Osteoblast (primary cell): Measurements from ENCODE around the gene REXO1. TPM values are rescaled to one million over a fixed set of nuclear protein-coding genes. Genes with fewer than 3 reads are reported as not detected.

Experiments used
- DNase-seq: peaks from one replicate; pipeline ENCODE4 v3.0.0; 2011; ENCODE audit warnings: low spot score, mixed read lengths; ENCODE audit not compliant: insufficient read length; ENCODE audit errors: missing footprints
- H2AFZ ChIP-seq: 2 replicates; pipeline ENCODE4 v1.6.0; 2011; ENCODE audit warnings: mild to moderate bottlenecking, low read length
- H3K27ac ChIP-seq: 2 replicates; pipeline ENCODE4 v1.5.1; 2011; ENCODE audit warnings: mild to moderate bottlenecking, low read depth, low read length, moderate library complexity
- H3K27me3 ChIP-seq: 2 replicates; pipeline ENCODE4 v1.6.0; 2012; ENCODE audit warnings: mild to moderate bottlenecking, control low read depth, inconsistent platforms, low read length, moderate library complexity; ENCODE audit not compliant: insufficient read depth
- H3K36me3 ChIP-seq: 2 replicates; pipeline ENCODE4 v1.5.1; 2011; ENCODE audit warnings: mild to moderate bottlenecking, low read length, control low read depth, moderate library complexity; ENCODE audit not compliant: insufficient read depth
- H3K4me1 ChIP-seq: 2 replicates; pipeline ENCODE4 v1.5.1; 2011; ENCODE audit warnings: mild to moderate bottlenecking, low read length, control low read depth, moderate library complexity; ENCODE audit not compliant: insufficient read depth
- H3K4me2 ChIP-seq: 2 replicates; pipeline ENCODE4 v1.6.0; 2011; ENCODE audit warnings: mild to moderate bottlenecking, low read length; ENCODE audit not compliant: insufficient read depth
- H3K4me3 ChIP-seq: fragments of 200-600 bp; sonication (generic); 3 replicates; pipeline ENCODE4 v1.5.1; 2012; ENCODE audit warnings: mild to moderate bottlenecking, low read length, inconsistent platforms; ENCODE audit not compliant: insufficient read depth
- H3K79me2 ChIP-seq: 2 replicates; pipeline ENCODE4 v1.6.0; 2012; ENCODE audit warnings: mild to moderate bottlenecking, low read length, control low read depth, inconsistent platforms; ENCODE audit not compliant: insufficient read depth
- H3K9me3 ChIP-seq: 2 replicates; pipeline ENCODE4 v1.5.1; 2011; ENCODE audit warnings: low read depth, low read length, control low read depth
- H4K20me1 ChIP-seq: 2 replicates; pipeline ENCODE4 v1.6.0; 2012; ENCODE audit warnings: mild to moderate bottlenecking, low read length, control low read depth; ENCODE audit not compliant: insufficient read depth
- CTCF ChIP-seq: IDR thresholded peaks from 2 replicates; pipeline ENCODE4 v1.5.1; 2011; ENCODE audit warnings: mild to moderate bottlenecking, low read depth, low read length, moderate library complexity; ENCODE audit errors: extremely low read depth
- total RNA-seq: library from RNA; depleted of rRNA; stranded (reverse); fragments of >200 nt; gene quantifications from 2 replicates; pipeline ENCODE4 v1.2.3, GENCODE V29; 2012

Gene REXO1
- total RNA-seq, 1 donor = 9.4 TPM

- DNase-seq = no peak
- no peak overlapping the region for H3K4me2 ChIP-seq
- no peaks in the 10 kb centered on the region for H3K36me3 ChIP-seq
- H3K9me3 ChIP-seq = no peaks in the 10 kb centered on the region
- no peaks in the 10 kb centered on the region for H3K27me3 ChIP-seq
- H2AFZ ChIP-seq = no peak overlapping the region
- peaks cover 96% of the 10 kb centered on the region for H3K79me2 ChIP-seq
- no peak overlapping the region for H3K4me3 ChIP-seq
- H4K20me1 ChIP-seq = peaks cover 72% of the 10 kb centered on the region
- H3K27ac ChIP-seq = no peak overlapping the region
- TF ChIP-seq CTCF = no peak
- H3K4me1 ChIP-seq = peaks cover 10% of the 10 kb centered on the region
Observed at GRCh38 chr19:1843646-1844394, 4.5 kb downstream of the REXO1 start.

GRCh38 chr19:1843116-1843515, 5.2 kb downstream of the REXO1 start:
- DNase-seq = no peak
- Histone ChIP-seq H2AFZ (no peak overlapping the region), H4K20me1 (peaks cover 77% of the 10 kb centered on the region), H3K4me2 (no peak overlapping the region), H3K27ac (no peak overlapping the region), H3K36me3 (no peaks in the 10 kb centered on the region), H3K4me3 (no peak overlapping the region), H3K4me1 (peaks cover 10% of the 10 kb centered on the region), H3K79me2 (peaks cover 98% of the 10 kb centered on the region), H3K9me3 (no peaks in the 10 kb centered on the region), H3K27me3 (no peaks in the 10 kb centered on the region)
- no peak for TF ChIP-seq CTCF

- no peak overlapping the region for H3K4me2 ChIP-seq
- H3K4me3 ChIP-seq = no peak overlapping the region
- H2AFZ ChIP-seq = no peak overlapping the region
- H3K9me3 ChIP-seq = no peaks in the 10 kb centered on the region
- H3K36me3 ChIP-seq = no peaks in the 10 kb centered on the region
- no peak overlapping the region for H3K27ac ChIP-seq
- DNase-seq = no peak
- H3K27me3 ChIP-seq = no peaks in the 10 kb centered on the region
- no peak for TF ChIP-seq CTCF
- H3K4me1 ChIP-seq = peaks cover 2% of the 10 kb centered on the region
- peaks cover 75% of the 10 kb centered on the region for H4K20me1 ChIP-seq
- H3K79me2 ChIP-seq = peaks cover 98% of the 10 kb centered on the region
Observed at GRCh38 chr19:1841209-1841924, 6.9 kb downstream of the REXO1 start.

GRCh38 chr19:1840541-1841115, 7.7 kb downstream of the REXO1 start:
- peaks cover 2% of the 10 kb centered on the region for H3K4me1 ChIP-seq
- H3K36me3 ChIP-seq = no peaks in the 10 kb centered on the region
- no peak for TF ChIP-seq CTCF
- no peak for DNase-seq
- H2AFZ ChIP-seq = no peak overlapping the region
- no peaks in the 10 kb centered on the region for H3K27me3 ChIP-seq
- no peak overlapping the region for H3K27ac ChIP-seq
- peaks cover 74% of the 10 kb centered on the region for H4K20me1 ChIP-seq
- no peaks in the 10 kb centered on the region for H3K9me3 ChIP-seq
- peaks cover 98% of the 10 kb centered on the region for H3K79me2 ChIP-seq
- no peak overlapping the region for H3K4me3 ChIP-seq
- no peak overlapping the region for H3K4me2 ChIP-seq
